ENCODE data around the gene LCE3E.
"Not testable (repeated sequence)": the region's sequence is repeated elsewhere in the genome, so short reads cannot be mapped to it uniquely, and the experiment has no call there.

Gene LCE3E, protein sequence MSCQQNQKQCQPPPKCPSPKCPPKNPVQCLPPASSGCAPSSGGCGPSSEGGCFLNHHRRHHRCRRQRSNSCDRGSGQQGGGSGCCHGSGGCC

DNA sequence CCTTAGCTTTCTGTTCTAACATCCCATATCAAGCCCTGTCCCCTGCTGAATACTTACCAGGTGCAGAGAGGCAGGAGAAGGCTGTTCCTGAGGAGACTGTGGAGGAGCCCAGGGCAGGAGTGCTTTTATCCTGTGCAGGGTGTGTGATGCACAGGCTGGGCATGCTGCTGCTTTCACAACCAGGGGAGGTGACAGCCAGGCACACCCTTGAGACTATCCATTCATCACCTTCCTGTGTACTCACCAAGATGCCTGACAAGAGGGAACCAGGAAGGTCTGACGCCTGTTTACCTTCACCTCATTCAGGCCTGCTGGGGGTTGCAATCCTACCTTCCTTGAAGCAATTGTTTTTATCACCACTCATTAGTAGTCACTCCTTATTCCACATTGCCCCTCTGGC, at the start of gene LCE3E:
Gene LCE3E (minus strand): TSS at position 100 of the 400 bp plus-strand sequence. CDS start 572 bp downstream, outside the sequence.
- no peak for DNase-seq

DNA sequence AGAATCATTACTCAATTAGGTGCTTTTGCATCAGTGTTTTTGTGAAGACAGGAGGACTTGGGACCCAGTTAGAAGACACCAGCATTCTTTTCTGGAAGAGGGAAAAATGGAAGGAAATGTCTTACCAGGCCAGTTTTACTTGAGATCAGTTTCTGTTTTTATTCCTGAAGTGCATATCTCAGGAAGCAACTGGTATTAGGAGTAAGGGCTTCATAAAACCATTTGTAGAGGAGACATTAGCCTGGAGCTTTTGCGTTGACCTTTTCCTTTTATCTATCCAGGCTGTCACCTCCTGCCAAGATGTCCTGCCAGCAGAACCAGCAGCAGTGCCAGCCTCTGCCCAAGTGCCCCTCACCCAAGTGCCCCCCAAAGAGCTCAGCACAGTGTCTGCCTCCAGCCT, 46.9 kb upstream of the LCE3E start, which contains the start of gene LCE3B:
Gene LCE3B (plus strand): TSS at position 301 of the 400 bp plus-strand sequence. CDS start 0 bp downstream, at position 301.
- no peak for DNase-seq

DNA sequence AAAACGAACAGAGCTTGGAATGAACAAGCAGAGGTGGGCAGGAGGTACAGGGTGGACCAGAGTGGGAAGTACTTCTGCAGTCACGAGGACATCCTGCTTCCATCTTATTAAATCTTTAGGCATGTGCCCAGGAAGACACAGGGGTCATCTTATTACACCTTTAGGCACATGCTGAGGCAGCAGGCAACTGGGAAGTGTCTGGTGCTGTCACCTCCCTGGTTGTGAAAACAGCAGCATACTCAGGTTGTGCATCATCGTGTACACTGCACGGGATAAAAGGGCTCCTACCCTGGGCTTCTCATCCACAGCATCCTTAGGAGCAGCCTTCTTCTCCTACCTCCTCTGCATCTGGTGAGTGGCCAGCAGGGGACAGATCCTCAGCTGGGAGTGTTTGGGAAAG, 33.4 kb upstream of the LCE3E start, which contains the start of gene LCE3C:
Gene LCE3C (plus strand): TSS at position 301 of the 400 bp plus-strand sequence. CDS start 498 bp downstream, outside the sequence.
- no peak for DNase-seq

DNA sequence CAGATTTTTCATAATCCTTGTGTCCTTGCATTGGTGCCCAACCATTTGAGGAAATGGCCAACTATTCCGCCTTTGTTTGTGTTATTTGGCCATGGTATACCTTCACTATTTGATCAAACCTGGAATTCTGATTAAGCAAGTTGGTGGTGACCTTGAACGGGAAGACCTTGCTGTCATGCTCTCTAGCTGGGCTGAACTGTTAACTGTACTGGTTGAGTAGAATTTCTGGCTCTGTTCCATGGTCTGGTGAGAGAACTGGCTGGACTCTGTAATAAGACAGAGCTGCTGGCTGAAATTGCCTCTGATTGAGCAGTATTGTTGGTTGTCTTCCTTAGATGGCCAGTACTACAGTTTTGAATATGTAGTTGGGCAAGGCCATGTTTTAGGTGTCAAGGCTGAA, 30.4 kb upstream of the LCE3E start:
- DNase-seq = no peak

DNA sequence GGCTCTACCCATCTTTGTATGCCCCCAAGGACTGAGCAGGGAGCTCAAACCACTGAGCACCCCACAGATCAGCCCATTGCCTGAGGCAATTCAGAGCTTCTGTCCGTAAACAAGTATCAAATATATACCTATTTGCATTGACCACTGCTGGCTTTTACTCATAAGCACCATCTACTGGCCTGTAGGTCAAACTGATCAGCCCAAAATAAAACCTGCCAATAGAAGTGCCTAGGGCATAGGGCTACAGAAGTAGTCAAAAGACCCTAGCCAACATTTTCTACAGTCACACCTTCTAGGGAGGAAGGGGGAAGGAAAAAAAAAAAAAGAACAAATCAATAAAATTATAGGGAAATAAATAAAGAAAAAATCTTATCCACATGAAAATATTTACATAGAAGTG, 19.0 kb upstream of the LCE3E start:
- no peak for DNase-seq

DNA sequence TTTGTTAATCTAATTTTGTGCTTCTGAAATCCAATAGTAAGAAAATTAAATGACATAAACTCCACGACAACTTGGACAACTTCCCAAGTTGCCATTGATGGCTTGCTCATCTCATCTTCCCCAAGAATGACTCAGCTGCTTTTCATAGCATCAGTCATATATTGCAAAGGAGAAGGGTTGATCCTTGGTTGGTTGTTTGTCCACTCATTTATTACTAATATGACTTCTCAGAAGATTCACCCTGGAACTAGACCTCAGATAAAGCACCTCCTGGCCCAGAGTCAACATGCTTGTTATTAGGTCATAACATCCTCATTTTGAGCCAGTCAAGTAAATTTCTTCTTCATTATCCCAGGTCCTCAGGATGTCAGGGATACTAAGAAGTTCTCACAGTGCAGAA, 16.1 kb upstream of the LCE3E start:
- DNase-seq = no peak

DNA sequence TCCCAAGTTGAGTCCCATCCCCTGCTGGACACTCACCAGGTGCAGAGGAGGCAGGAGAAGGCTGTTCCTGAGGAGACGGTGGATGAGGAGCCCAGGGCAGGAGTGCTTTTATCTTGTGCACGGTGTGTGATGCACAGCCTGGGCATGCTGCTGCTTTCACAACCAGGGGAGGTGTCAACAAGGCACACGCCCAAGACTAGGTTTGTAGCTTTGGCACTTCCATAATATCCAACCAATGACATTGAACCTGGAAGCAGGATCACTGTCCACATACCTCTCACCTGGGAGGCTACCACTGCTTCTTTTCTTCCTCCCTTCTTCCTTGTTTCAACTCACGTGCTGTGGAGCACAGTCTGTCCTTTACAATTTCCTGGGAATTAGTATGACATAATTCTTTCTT, 13.9 kb upstream of the LCE3E start, which contains the start of gene LCE3D:
Gene LCE3D (minus strand): TSS at position 84 of the 400 bp plus-strand sequence. CDS start 580 bp downstream, outside the sequence.
- no peak for DNase-seq

DNA sequence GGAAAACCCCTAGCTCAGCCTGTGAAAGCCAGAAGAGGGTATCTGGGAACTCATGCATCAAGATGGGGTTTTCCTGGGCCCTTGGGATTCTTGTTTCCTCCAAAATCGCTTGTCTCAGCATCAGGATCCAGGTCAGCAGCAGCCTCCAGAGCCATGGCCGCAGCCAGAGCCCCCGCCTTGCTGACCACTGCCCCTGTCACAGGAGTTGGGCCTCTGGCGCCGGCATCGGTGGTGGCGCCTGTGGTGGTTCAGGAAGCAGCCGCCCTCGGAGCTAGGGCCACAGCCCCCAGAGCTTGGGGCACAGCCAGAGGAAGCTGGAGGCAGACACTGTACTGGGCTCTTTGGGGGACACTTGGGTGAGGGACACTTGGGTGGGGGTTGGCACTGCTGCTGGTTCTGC, 12.9 kb upstream of the LCE3E start:
- not testable (repeated sequence) for DNase-seq

DNA sequence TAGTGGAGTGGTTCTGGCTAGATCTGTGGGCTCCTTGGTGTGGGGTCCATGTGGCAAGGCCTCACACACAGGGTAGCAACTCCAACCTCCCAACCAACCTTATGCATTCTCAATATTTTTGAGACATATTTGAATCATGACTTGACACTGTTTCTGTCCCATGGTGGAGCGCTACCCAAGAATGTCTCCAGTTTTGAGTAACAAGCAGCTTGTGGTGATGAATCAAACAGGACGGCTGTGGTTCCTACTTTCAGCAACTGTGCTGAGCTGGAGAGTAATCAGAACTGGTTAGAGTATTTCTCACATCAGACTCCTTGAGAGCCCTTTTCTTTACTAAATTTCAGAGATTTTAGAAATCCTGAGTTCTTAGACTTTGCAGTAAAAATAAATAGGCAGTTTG, 10.6 kb upstream of the LCE3E start:
- DNase-seq = no peak

DNA sequence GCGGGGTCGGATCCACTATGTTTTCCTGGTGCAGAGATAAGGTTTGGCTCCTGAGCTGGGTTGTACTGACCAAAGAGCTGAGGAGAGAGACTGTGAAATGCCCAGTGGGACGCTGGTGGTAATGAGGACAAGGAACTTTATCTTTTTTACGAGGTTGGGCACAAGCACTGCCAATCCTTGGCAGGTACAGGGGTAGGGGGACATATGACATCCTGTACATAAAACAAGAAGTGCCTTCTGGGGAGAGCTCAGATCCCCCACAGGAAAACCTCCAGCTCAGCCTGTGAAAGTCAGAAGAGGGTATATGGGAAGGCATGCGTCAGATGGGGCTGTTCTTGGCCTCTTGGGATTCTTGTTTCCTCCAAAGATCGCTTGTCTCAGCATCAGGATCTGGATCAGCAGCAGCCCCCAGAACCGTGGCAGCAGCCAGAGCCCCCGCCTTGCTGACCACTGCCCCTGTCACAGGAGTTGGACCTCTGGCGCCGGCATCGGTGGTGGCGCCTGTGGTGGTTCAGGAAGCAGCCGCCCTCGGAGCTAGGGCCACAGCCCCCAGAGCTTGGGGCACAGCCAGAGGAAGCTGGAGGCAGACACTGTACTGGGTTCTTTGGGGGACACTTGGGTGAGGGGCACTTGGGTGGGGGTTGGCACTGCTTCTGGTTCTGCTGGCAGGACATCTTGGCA, 905 bp downstream of the LCE3E start:
- DNase-seq = no peak

DNA sequence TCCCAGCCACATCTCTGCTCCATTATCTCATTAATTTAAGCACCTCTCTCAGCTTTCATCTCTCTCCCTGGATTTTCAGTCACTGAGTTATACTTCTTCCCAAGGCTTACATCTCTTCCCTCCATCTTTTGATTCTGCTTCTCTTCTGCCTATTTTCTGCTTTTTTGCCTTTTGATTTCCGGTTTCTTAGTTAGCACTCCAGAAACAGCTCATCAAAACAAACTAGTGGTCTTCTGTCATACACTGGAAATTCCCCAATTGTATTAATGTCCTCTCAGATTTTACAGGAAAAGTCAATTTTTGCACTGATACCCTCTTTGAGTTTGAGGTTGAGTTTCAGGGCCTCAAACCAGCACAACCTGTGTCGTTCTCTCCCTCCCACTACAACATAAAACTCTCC, 1.5 kb downstream of the LCE3E start:
- no peak for DNase-seq

DNA sequence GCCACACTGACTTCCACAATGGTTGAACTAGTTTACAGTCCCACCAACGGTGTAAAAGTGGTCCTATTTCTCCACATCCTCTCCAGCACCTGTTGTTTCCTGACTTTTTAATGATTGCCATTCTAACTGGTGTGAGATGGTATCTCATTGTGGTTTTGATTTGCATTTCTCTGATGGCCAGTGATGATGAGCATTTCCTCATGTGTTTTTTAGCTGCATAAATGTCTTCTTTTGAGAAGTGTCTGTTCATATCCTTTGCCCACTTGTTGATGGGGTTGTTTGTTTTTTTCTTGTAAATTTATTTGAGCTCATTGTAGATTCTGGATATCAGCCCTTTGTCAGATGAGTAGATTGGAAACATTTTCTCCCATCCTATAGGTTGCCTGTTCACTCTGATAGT, 18.2 kb downstream of the LCE3E start:
- not testable (repeated sequence) for DNase-seq

DNA sequence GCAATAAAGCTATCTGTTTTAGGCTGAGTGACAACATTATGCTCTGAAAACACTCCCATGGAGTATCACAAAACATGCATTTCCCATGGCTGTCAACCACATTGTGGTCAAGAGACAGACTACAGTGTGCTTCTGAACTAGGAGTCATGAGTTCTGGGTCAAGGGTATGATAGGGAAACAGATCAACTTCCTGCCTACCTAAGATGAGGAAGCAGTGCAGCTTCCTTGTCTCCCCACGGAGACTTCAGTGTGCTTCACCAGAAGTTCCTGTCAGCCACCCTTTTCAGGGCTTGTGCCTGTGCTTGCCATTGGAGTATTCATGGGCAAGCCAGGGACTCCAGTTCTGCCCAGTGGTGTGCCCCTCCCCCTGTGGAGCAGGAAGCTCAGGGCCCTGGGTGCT, 19.9 kb downstream of the LCE3E start:
- no peak for DNase-seq

DNA sequence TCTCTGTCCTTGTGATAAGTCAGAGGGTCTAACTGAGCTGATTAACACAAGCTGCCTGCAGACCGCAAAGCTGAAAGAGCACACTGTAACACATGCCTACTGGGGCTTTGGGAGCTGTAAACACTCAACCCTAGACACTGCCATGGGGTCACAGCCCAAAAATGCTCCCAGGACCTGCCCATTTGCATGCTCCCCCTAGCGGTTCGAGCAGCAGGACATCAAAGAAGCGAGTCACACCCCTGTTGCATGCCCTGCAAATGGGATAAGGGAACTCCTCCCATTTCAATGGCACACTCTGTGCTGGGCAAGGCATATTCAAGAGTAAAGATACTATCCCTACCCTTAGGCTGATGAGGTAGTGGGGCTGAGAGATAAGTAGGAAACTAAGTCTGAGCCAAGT, 22.8 kb downstream of the LCE3E start:
- DNase-seq = peak; percentile 20

DNA sequence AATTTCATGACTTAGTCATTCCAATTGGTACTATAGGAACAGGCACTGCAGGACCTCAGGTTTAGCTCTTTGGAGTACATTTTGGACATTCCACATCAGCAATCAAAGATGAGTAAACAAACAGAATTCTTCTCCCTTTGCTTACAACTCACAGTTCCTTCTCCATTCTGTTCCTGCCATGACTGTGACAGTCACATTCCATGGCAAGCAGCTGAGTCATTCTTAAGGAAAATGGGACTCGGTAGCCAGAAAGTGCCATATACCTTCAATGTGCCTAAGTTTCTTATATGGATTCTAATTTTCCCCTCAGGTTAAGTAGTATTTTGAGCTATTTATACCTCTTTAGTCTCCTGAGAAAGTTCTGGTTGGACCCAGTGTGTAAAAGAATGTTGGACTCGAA, 26.7 kb downstream of the LCE3E start:
- no peak for DNase-seq

DNA sequence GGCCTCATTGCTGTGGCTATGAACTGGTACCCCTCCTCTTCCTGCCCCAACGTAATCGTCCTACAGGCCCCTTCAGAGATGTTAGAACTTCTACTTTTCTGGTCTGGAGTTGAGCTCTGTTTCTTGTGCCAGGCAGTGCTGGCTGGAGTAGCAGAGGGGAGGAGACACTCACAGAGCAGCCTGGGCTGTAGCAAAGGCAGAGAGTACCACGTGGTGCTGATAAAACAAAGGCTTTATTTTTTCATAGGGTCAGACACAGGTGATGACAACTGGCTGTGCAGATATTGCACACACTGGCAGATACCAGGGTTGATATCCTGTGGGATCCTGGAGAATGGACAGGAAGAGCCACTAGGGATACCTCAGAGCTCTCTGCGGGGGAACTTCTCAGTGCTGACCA, 29.1 kb downstream of the LCE3E start:
- no peak for DNase-seq

DNA sequence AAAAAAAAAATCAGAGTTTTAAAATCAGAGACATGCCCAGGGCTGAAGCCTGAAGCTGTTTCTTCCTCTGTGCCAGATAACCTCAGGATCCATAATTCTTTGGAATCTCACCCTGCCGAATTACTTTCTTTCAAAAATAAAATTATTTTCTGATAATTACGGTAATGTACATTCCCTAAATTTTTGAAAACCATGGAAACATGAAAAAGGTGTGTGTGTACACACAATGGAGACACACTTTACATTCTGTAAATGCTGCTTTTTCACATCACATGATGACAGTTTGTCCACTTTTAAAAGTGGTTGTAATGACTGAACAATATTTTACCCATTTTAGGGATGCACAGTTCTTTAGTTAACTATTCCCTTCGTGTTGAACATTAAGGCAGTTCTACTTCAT, 30.8 kb downstream of the LCE3E start:
- no peak for DNase-seq

DNA sequence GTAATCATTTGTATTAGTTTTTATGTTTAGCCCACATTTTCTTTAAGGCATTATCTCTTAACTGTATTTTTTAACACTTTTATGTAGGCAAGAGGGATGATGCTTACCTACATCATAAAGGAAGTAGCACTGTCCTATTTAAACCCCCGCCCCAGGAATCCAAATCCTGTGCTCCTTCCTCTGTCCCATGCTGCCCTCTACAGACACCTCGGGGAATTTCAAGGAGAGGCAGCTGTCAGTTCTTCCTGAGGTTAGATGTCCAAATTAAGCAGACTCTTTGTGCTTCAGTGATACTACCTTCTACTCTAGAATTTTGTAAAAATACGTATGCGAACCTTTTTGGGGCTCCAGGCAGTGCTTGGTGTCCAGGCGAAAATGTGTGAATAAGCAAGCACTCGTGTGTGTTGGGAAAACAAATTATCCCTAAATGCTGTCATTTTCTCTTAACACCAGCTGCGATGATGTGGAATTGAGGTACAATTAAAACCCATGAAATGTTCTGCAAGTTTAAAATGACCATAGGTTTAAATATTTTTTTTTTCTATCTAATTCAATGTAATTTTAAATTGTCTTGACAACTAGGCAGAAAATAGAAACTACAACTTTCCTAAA, 33.1 kb downstream of the LCE3E start:
- peak; percentile 74 for DNase-seq

DNA sequence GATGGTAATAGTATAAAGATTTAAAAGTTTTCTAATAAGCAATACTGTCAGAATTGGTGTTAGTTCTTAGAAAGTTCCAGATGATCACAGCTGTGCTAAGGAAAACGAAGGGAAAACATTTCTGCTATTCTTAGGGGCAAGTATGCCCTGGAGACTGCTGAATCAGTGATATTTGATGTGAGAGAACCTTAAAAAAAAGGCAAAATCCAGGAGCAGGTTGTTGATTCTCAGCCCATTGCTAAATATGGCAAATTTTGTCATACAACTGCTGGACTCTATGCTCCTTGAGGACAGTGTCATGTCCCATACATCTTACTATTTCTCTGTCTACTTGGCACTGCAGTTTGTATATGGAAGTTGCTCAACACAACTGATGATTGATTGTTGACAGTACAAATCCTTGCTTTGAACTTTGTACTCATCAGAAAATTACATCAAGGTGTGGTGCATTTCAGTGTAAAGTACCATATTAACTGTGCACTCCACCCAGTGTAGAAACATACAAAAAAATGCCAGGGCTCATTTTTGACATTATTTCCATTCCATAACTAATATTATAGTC, 41.4 kb downstream of the LCE3E start:
- DNase-seq = no peak

DNA sequence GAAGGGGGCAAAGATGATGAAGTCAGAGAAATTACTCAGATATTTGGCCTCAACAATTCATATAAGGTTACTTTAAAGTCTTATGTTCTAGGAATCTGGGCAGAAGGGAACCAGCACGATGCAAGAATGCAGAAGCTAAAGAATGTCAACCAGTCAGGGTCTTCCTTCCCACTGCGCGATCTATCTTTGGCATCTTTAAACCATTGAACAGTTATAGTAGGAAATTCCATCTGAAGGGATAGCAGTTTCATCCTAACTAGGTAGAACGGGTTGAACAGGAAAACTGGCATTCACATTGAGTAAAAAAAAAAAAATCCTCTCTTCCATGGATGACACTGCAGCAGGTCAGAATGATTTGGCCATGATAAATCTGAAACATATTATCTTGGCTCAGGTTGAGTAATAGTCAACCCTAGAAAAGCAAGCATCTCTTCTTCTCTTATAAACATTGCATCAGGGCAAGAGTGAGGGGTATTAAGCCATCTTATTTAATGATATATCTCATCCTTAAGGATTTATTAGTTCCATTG, 46.0 kb downstream of the LCE3E start:
- DNase-seq = no peak

DNA sequence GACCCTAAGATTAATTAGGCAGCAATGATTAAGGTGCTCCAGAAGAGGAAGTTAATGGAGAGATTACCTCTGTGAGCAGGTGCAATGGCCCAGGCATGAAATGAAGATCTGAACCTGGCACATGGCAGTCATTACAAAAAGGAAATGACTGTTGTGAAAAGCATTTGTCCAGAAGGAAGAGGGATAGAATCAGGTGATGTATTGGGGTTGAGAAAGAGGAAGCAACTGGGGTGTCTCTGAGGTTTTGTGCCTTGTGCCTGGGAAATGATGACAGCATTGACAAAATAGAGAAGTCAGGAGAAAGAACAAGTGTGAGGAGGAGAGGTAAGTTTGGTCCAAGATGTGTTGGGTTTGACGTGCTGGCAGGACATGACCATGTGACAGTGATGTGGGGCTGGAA, 46.7 kb downstream of the LCE3E start:
- DNase-seq = no peak

DNA sequence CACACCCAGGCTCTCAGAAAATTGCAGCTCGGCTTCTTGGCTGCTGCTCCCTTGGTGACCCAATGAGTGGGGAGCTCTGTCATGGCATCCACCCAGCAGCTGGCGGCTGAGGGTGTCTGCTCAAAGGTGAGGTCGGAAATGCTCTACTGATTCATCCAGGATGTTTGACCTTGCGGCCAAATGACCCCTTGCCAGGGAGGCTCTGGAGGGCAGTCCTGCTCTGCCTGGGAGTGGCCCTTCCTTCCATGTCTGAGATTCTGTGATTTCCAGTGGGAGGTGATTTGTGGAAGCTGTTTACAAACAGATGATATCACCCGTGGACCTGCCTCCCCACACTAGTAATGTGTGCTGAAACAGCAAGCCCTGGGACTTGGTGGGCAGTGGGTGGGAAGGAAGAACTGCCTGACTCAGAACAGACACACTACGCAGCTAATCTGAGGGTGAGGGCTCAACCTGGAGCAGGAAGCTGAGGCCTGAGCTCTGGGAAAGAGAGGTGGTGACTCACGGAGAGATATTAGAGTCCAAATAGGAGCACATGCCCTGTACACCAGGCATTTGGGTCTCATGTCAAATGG, 49.3 kb downstream of the LCE3E start:
- no peak for DNase-seq

DNA sequence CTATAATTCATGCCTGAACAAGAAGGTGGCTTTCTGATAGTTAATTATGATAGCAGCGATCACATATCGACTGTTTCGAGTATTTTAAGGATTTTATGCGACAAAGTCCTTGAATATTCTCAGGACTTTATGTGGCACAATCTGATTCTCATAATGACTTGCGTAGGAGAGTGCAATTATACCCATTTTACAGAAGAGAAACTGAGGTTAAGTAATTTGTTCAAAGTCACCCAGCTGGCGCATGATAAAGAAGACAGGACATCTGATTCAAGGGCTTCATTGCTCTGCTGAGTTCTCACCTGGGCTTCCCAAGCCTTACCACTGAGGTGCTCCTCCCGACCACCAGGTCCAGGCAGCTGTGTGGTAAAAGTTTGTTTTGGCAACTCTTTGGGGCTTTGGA, 50.5 kb downstream of the LCE3E start:
- DNase-seq = no peak

Data from NCI-H82 (cell line).